Muscle layer of duodenum (tissue), 2 donors: ENCODE measurements around the gene NCBP3.
A peak's percentile ranks its signal among the peaks of the same experiment; 100 is the strongest.
"Not testable (repeated sequence)": the region's sequence is repeated elsewhere in the genome, so short reads cannot be mapped to it uniquely, and the experiment has no call there.

Source experiments
- H3K27ac ChIP-seq: one replicate; pipeline ENCODE4 v1.7.0; 2013; ENCODE audit warnings: mild to moderate bottlenecking, low read length
- H3K27me3 ChIP-seq: one replicate; pipeline ENCODE4 v1.7.0; 2013; ENCODE audit warnings: low read depth, mild to moderate bottlenecking, control low read depth, low read length
- H3K36me3 ChIP-seq, 2 donors: one replicate each; pipeline ENCODE4 v1.7.0; 2013; ENCODE audit warnings: low read length in 2 of 2, control low read depth in 1 of 2, mild to moderate bottlenecking in 1 of 2; ENCODE audit not compliant: insufficient read depth in 2 of 2, control insufficient read depth in 1 of 2
- H3K4me1 ChIP-seq, 2 donors: one replicate each; pipeline ENCODE4 v1.7.0; 2013; ENCODE audit warnings: low read length in 2 of 2, mild to moderate bottlenecking in 2 of 2, control low read depth in 1 of 2, moderate library complexity in 1 of 2; ENCODE audit not compliant: insufficient read depth in 2 of 2, control insufficient read depth in 1 of 2
- H3K4me3 ChIP-seq, 2 donors: one replicate each; pipeline ENCODE4 v1.7.0; 2013; ENCODE audit warnings: low read length in 2 of 2, low read depth in 1 of 2, mild to moderate bottlenecking in 1 of 2
- H3K9me3 ChIP-seq, 2 donors: one replicate each; pipeline ENCODE4 v1.7.0; 2013; ENCODE audit warnings: low read length in 2 of 2, control low read depth in 1 of 2, mild to moderate bottlenecking in 1 of 2; ENCODE audit not compliant: control insufficient read depth in 1 of 2
- donor health status: healthy.

Gene NCBP3

GRCh38 chr17:3844556-3844955, 1.5 kb downstream of the NCBP3 start:
- not testable (repeated sequence) for H3K27me3 ChIP-seq, H3K9me3 ChIP-seq, H3K27ac ChIP-seq
- peak overlapping the region in 1 of 2 donors; percentile 93 for H3K4me3 ChIP-seq
- peaks cover 12 to 26% of the 10 kb centered on the region in 2 donors for H3K36me3 ChIP-seq
- peaks cover 4 to 17% of the 10 kb centered on the region in 2 donors for H3K4me1 ChIP-seq

- Histone ChIP-seq H3K36me3 (peaks cover 12 to 31% of the 10 kb centered on the region in 2 donors), H3K27ac (no peak overlapping the region), H3K27me3 (no peaks in the 10 kb centered on the region), H3K4me1 (peaks cover 4 to 17% of the 10 kb centered on the region in 2 donors), H3K4me3 (no peak overlapping the region), H3K9me3 (no peaks in the 10 kb centered on the region)
Observed at GRCh38 chr17:3843935-3844516, 2.0 kb downstream of the NCBP3 start.

GRCh38 chr17:3838206-3838605, 7.8 kb downstream of the NCBP3 start:
- peak overlapping the region; percentile 59 for H3K27ac ChIP-seq
- H3K4me3 ChIP-seq = no peak overlapping the region
- H3K27me3 ChIP-seq = no peaks in the 10 kb centered on the region
- no peaks in the 10 kb centered on the region for H3K9me3 ChIP-seq
- no peaks in the 10 kb centered on the region for H3K4me1 ChIP-seq
- H3K36me3 ChIP-seq = peaks cover 28 to 41% of the 10 kb centered on the region in 2 donors

- peaks cover 20 to 24% of the 10 kb centered on the region in 2 donors for H3K36me3 ChIP-seq
- H3K4me3 ChIP-seq = no peak overlapping the region
- no peaks in the 10 kb centered on the region for H3K27me3 ChIP-seq
- no peaks in the 10 kb centered on the region for H3K9me3 ChIP-seq
- no peak overlapping the region for H3K27ac ChIP-seq
- no peaks in the 10 kb centered on the region for H3K4me1 ChIP-seq
Observed at GRCh38 chr17:3836551-3836950, 9.5 kb downstream of the NCBP3 start.

GRCh38 chr17:3835410-3836229, 10.4 kb downstream of the NCBP3 start:
- H3K4me3 ChIP-seq = no peak overlapping the region
- H3K4me1 ChIP-seq = no peaks in the 10 kb centered on the region
- no peaks in the 10 kb centered on the region for H3K9me3 ChIP-seq
- H3K27me3 ChIP-seq = no peaks in the 10 kb centered on the region
- H3K36me3 ChIP-seq = peaks cover 20% of the 10 kb centered on the region in 2 donors
- H3K27ac ChIP-seq = no peak overlapping the region

- Histone ChIP-seq H3K4me1 (no peaks in the 10 kb centered on the region), H3K36me3 (peaks cover 18 to 19% of the 10 kb centered on the region in 2 donors), H3K27me3 (no peaks in the 10 kb centered on the region), H3K27ac (no peak overlapping the region), H3K4me3 (no peak overlapping the region), H3K9me3 (no peaks in the 10 kb centered on the region)
Observed at GRCh38 chr17:3834811-3835210, 11.2 kb downstream of the NCBP3 start.

- H3K4me3 ChIP-seq = no peak overlapping the region
- no peaks in the 10 kb centered on the region for H3K9me3 ChIP-seq
- peak overlapping the region; percentile 77 for H3K27ac ChIP-seq
- peaks cover 29 to 32% of the 10 kb centered on the region in 2 donors for H3K36me3 ChIP-seq
- no peaks in the 10 kb centered on the region for H3K27me3 ChIP-seq
- H3K4me1 ChIP-seq = peaks cover 5 to 12% of the 10 kb centered on the region in 2 donors
Observed at GRCh38 chr17:3828852-3829232, 17.2 kb downstream of the NCBP3 start.

- no peaks in the 10 kb centered on the region for H3K9me3 ChIP-seq
- no peak overlapping the region for H3K4me3 ChIP-seq
- H3K36me3 ChIP-seq = peaks cover 32 to 33% of the 10 kb centered on the region in 2 donors
- no peaks in the 10 kb centered on the region for H3K27me3 ChIP-seq
- H3K27ac ChIP-seq = peak overlapping the region; percentile 52
- H3K4me1 ChIP-seq = peaks cover 5 to 12% of the 10 kb centered on the region in 2 donors
Observed at GRCh38 chr17:3828151-3828851, 17.7 kb downstream of the NCBP3 start.

GRCh38 chr17:3827124-3827773, 18.8 kb downstream of the NCBP3 start:
- Histone ChIP-seq H3K27me3 (no peaks in the 10 kb centered on the region), H3K9me3 (no peaks in the 10 kb centered on the region), H3K36me3 (peaks cover 37 to 39% of the 10 kb centered on the region in 2 donors), H3K27ac (no peak overlapping the region), H3K4me1 (peaks cover 5 to 12% of the 10 kb centered on the region in 2 donors), H3K4me3 (no peak overlapping the region)

- Histone ChIP-seq H3K27me3 (no peaks in the 10 kb centered on the region), H3K4me3 (no peak overlapping the region), H3K36me3 (peaks cover 46 to 49% of the 10 kb centered on the region in 2 donors), H3K27ac (no peak overlapping the region), H3K4me1 (peaks cover 5 to 12% of the 10 kb centered on the region in 2 donors), H3K9me3 (no peaks in the 10 kb centered on the region)
Observed at GRCh38 chr17:3826191-3826590, 19.9 kb downstream of the NCBP3 start.

- H3K27ac ChIP-seq = no peak overlapping the region
- H3K9me3 ChIP-seq = no peaks in the 10 kb centered on the region
- no peaks in the 10 kb centered on the region for H3K27me3 ChIP-seq
- no peak overlapping the region for H3K4me3 ChIP-seq
- no peaks in the 10 kb centered on the region for H3K4me1 ChIP-seq
- peaks cover 65 to 70% of the 10 kb centered on the region in 2 donors for H3K36me3 ChIP-seq
Observed at GRCh38 chr17:3821101-3821500, 24.9 kb downstream of the NCBP3 start.
